ENCODE measurements around the gene LEKR1. TPM values are rescaled to one million over a fixed set of nuclear protein-coding genes. Genes with fewer than 3 reads are reported as not detected.

Gene LEKR1
- total and polyA plus RNA-seq, 2 of the 13 experiments (the other 11 are each of a cell fraction or from before 2014, with no cell fraction given), result 0.49 to 1.5 TPM

- no peak for TF ChIP-seq HNRNPL (IDR thresholded peaks at IDR 0.05; ENCODE audit: low read depth, low read length)
- TF ChIP-seq ZNF430 (CRISPR knock-in tag; IDR thresholded peaks at IDR 0.05), result peak; percentile 77
- TF ChIP-seq ZNF556 (CRISPR knock-in tag; IDR thresholded peaks at IDR 0.05; ENCODE audit: borderline replicate concordance), result peak; percentile 37; the same call in 1 of the 2 replicates
- peak; percentile 75; the same call in 1 of the 2 replicates for TF ChIP-seq ZNF746 (CRISPR knock-in tag; IDR thresholded peaks at IDR 0.05)
- peak; percentile 91 for TF ChIP-seq MED13 (CRISPR knock-in tag; IDR thresholded peaks at IDR 0.05)
- peak; percentile 76; the same call in 1 of the 2 replicates for TF ChIP-seq KDM4B (CRISPR knock-in tag; IDR thresholded peaks at IDR 0.05)
- no peak for TF ChIP-seq NFAT5 (CRISPR knock-in tag; IDR thresholded peaks at IDR 0.05)
- peak; percentile 63; the same call in 1 of the 2 replicates for TF ChIP-seq THRA (CRISPR knock-in tag; IDR thresholded peaks at IDR 0.05; ENCODE audit: borderline replicate concordance)
- peak; percentile 54; the same call in 1 of the 2 replicates for TF ChIP-seq KMT2A (CRISPR knock-in tag; IDR thresholded peaks at IDR 0.05)
- TF ChIP-seq TOE1 (CRISPR knock-in tag; IDR thresholded peaks at IDR 0.05), result peak; percentile 83; the same call in 1 of the 2 replicates
- TF ChIP-seq ZNF335 (CRISPR knock-in tag; IDR thresholded peaks at IDR 0.05), result no peak; the same call in 1 of the 2 replicates
- 0 out of 2 replicates have a peak, but pooled peaks have one; percentile 83 for TF ChIP-seq ZNF230 (CRISPR knock-in tag; IDR thresholded peaks at IDR 0.05)
- no peak; the same call in 1 of the 2 replicates for TF ChIP-seq NFYC (CRISPR knock-in tag; IDR thresholded peaks at IDR 0.05)
- TF ChIP-seq RBM39 (IDR thresholded peaks at IDR 0.05; ENCODE audit: low read depth, low read length, poor library complexity, severe bottlenecking), result peak; percentile 80
- TF ChIP-seq PCBP1 (IDR thresholded peaks at IDR 0.05; ENCODE audit: borderline replicate concordance, low read depth, low read length), result 0 out of 2 replicates have a peak, but pooled peaks have one; percentile 50
- peak; percentile 51; the same call in 1 of the 2 replicates for TF ChIP-seq NFKBIZ (CRISPR knock-in tag; IDR thresholded peaks at IDR 0.05)
- peak; percentile 91; the same call in 1 of the 2 replicates for TF ChIP-seq SALL2 (CRISPR knock-in tag; IDR thresholded peaks at IDR 0.05)
- no peak for TF ChIP-seq NFRKB (IDR thresholded peaks at IDR 0.05)
- TF ChIP-seq ATF2 (CRISPR knock-in tag; IDR thresholded peaks at IDR 0.05), result 0 out of 2 replicates have a peak, but pooled peaks have one; percentile 53
Measured at GRCh38 chr3:157088601-157089454, 262.7 kb downstream of the LEKR1 start (continued).
